Neutrophil (primary cell): Measurements from ENCODE around the gene LRFN5.

ENCODE experiments used
- H3K27ac ChIP-seq: fragments of 200-600 bp; sonication (generic); 2 replicates; pipeline ENCODE4 v1.5.1; 2016; ENCODE audit warnings: mild to moderate bottlenecking, moderate library complexity
- H3K27me3 ChIP-seq: fragments of 200-600 bp; sonication (generic); 2 replicates; pipeline ENCODE4 v1.6.0; 2016; ENCODE audit warnings: mild to moderate bottlenecking
- H3K36me3 ChIP-seq: fragments of 200-600 bp; sonication (generic); 2 replicates; pipeline ENCODE4 v1.5.1; 2017
- H3K4me1 ChIP-seq, 2 experiments: fragments of 200-600 bp in 1 of 2; sonication (generic) in 1 of 2; 1 replicate in 1 of 2; 2 replicates in 1 of 2; pipeline versions ENCODE4 v1.5.1 to v1.6.1; 2013 to 2016; ENCODE audit warnings: low read depth in 1 of 2, low read length in 1 of 2, mild to moderate bottlenecking in 1 of 2, moderate library complexity in 1 of 2; ENCODE audit not compliant: control insufficient read depth in 1 of 2, insufficient read depth in 1 of 2
- H3K4me3 ChIP-seq, 2 experiments: fragments of 200-600 bp in 1 of 2; sonication (generic) in 1 of 2; 1 replicate in 1 of 2; 2 replicates in 1 of 2; pipeline ENCODE4 v1.5.1; 2013 to 2016; ENCODE audit warnings: low read depth in 1 of 2, low read length in 1 of 2, mild to moderate bottlenecking in 1 of 2, moderate library complexity in 1 of 2
- H3K9me3 ChIP-seq: fragments of 200-600 bp; sonication (generic); 2 replicates; pipeline ENCODE4 v1.5.1; 2016
- TF ChIP-seq, protein P1 (sequence below): fragments of 200-600 bp; sonication (generic); IDR thresholded peaks from 2 replicates; pipeline ENCODE4 v1.5.1; 2016; ENCODE audit warnings: antibody characterized with exemption

Gene LRFN5

GRCh38 chr14:41758011-41758665 lies 151.5 kb downstream of the LRFN5 start:
- H3K27ac ChIP-seq = no peak overlapping the region
- no peak overlapping the region for H3K4me3 ChIP-seq
- H3K4me1 ChIP-seq = no peaks in the 10 kb centered on the region
- no peaks in the 10 kb centered on the region for H3K9me3 ChIP-seq
- no peaks in the 10 kb centered on the region for H3K27me3 ChIP-seq
- H3K36me3 ChIP-seq = no peaks in the 10 kb centered on the region
- TF ChIP-seq, protein P1, sequence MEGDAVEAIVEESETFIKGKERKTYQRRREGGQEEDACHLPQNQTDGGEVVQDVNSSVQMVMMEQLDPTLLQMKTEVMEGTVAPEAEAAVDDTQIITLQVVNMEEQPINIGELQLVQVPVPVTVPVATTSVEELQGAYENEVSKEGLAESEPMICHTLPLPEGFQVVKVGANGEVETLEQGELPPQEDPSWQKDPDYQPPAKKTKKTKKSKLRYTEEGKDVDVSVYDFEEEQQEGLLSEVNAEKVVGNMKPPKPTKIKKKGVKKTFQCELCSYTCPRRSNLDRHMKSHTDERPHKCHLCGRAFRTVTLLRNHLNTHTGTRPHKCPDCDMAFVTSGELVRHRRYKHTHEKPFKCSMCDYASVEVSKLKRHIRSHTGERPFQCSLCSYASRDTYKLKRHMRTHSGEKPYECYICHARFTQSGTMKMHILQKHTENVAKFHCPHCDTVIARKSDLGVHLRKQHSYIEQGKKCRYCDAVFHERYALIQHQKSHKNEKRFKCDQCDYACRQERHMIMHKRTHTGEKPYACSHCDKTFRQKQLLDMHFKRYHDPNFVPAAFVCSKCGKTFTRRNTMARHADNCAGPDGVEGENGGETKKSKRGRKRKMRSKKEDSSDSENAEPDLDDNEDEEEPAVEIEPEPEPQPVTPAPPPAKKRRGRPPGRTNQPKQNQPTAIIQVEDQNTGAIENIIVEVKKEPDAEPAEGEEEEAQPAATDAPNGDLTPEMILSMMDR = no peak

DNA sequence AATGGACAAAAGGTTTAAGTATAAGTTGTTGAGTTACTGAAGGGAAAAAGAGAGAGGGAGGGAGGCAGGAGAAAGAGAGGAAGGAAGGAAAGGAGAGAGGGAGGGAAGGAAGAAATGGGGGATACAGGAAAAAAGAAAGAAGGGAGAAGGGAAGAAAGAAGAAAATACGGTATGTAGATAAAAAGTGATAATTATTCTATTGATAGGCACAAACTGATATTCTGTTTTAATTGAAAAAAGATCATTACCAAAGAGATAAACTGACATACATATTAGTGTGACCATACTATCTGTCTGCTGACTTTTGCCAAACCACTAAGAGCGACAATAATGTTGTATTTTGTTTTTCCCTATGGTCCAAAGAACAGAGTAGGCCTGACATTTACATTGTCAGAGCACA lies 154.5 kb downstream of the LRFN5 start:
- Histone ChIP-seq H3K27me3 (no peaks in the 10 kb centered on the region), H3K9me3 (no peaks in the 10 kb centered on the region), H3K4me3 (no peak overlapping the region), H3K4me1 (no peaks in the 10 kb centered on the region), H3K27ac (no peak overlapping the region), H3K36me3 (no peaks in the 10 kb centered on the region)
- TF ChIP-seq, protein P1 = no peak

GRCh38 chr14:41766772-41767171 lies 160.1 kb downstream of the LRFN5 start:
- Histone ChIP-seq H3K9me3 (no peaks in the 10 kb centered on the region), H3K27me3 (no peaks in the 10 kb centered on the region), H3K36me3 (no peaks in the 10 kb centered on the region), H3K4me3 (no peak overlapping the region), H3K4me1 (no peaks in the 10 kb centered on the region), H3K27ac (no peak overlapping the region)
- TF ChIP-seq, protein P1 = no peak

DNA sequence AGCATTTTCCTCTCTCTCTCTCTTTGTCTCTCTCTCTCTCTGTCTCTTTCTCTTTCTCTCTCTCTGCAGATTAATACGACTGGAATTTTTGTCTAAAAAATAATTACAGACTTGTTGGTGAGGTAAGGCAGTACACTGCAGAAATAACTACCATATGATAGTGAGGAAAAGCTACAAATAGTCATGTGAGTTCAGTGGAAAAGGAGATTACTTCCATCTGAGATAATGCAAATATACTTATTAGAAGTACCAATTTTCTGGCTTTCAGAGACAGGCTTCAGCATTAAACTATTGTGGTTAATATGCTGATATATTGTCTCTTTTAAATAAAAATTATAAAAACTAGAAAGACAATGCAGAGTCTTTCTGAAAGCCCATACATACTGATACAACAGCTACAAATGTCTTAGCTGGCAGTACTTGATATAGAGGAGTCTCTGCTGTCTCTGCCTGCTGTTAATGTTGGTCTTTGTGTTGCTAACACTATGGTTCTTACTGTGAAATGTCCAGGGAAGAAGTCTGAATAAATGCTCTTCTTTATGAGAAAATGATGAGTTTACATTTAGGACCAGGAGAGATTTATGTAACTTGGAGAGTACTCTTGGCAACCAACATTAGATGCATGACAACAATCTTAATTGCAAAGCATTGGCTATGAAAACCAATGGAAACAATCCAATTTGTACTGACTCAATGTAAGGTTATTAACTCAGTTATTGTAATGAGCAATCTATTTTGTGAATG lies 167.0 kb downstream of the LRFN5 start:
- TF ChIP-seq, protein P1 = no peak
- no peaks in the 10 kb centered on the region for H3K27me3 ChIP-seq

DNA sequence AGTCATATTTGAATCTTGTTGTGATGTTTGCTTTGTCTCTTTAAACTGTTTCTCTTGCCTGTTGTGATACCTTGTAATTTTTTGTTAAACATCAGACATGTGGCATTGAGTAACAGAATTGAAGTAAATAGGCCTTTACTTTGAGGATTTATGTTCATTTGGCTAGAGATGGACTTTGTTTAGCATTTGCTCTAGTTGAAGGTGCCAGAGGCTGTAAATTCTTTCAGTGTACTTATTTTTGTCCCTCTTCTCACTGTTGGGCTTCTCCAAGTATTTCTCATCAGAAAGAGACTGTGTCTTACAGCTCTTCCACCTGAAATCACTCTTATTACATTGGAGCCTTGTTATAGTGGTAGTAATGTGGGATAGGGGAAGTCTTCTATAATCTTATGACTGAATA lies 175.8 kb downstream of the LRFN5 start:
- H3K36me3 ChIP-seq = no peaks in the 10 kb centered on the region
- no peak overlapping the region for H3K27ac ChIP-seq
- TF ChIP-seq, protein P1 = no peak
- H3K4me1 ChIP-seq = no peaks in the 10 kb centered on the region
- H3K4me3 ChIP-seq = no peak overlapping the region
- H3K9me3 ChIP-seq = no peaks in the 10 kb centered on the region
- no peaks in the 10 kb centered on the region for H3K27me3 ChIP-seq

More for the DNA sequence above, 167.0 kb downstream of the LRFN5 start:
- Histone ChIP-seq H3K9me3 (no peaks in the 10 kb centered on the region), H3K4me1 (no peaks in the 10 kb centered on the region), H3K4me3 (no peak overlapping the region), H3K27ac (no peak overlapping the region), H3K36me3 (no peaks in the 10 kb centered on the region)
